Measurements from ENCODE around the gene ELAVL2.

Gene ELAVL2

GRCh38 chr9:23659346-23660006 lies 166.6 kb downstream of the ELAVL2 start:
- Mint-ChIP-seq H3K27me3 (no peaks in the 10 kb centered on the region), H3K4me1 (ENCODE audit: low read depth) (no peaks in the 10 kb centered on the region), H3K9me3 (peaks cover 10% of the 10 kb centered on the region), H3K27ac (no peak overlapping the region), H3K4me3 (no peak overlapping the region), H3K36me3 (ENCODE audit: low read depth) (no peaks in the 10 kb centered on the region)
- no peak for DNase-seq

GRCh38 chr9:23658376-23659258 lies 167.4 kb downstream of the ELAVL2 start:
- no peaks in the 10 kb centered on the region for H3K4me1 Mint-ChIP-seq (ENCODE audit: low read depth)
- no peak overlapping the region for H3K27ac Mint-ChIP-seq
- H3K4me3 Mint-ChIP-seq = no peak overlapping the region
- H3K36me3 Mint-ChIP-seq (ENCODE audit: low read depth) = no peaks in the 10 kb centered on the region
- H3K27me3 Mint-ChIP-seq = no peaks in the 10 kb centered on the region
- peaks cover 14% of the 10 kb centered on the region for H3K9me3 Mint-ChIP-seq
- DNase-seq = no peak

GRCh38 chr9:23651051-23651450 lies 175.0 kb downstream of the ELAVL2 start:
- no peaks in the 10 kb centered on the region for H3K36me3 Mint-ChIP-seq (ENCODE audit: low read depth)
- DNase-seq = no peak
- H3K27ac Mint-ChIP-seq = no peak overlapping the region
- no peaks in the 10 kb centered on the region for H3K27me3 Mint-ChIP-seq
- H3K9me3 Mint-ChIP-seq = peaks cover 15% of the 10 kb centered on the region
- no peaks in the 10 kb centered on the region for H3K4me1 Mint-ChIP-seq (ENCODE audit: low read depth)
- no peak overlapping the region for H3K4me3 Mint-ChIP-seq

- H3K9me3 Mint-ChIP-seq = peaks cover 14% of the 10 kb centered on the region
- no peaks in the 10 kb centered on the region for H3K4me1 Mint-ChIP-seq (ENCODE audit: low read depth)
- no peak overlapping the region for H3K27ac Mint-ChIP-seq
- DNase-seq = no peak
- no peaks in the 10 kb centered on the region for H3K36me3 Mint-ChIP-seq (ENCODE audit: low read depth)
- no peaks in the 10 kb centered on the region for H3K27me3 Mint-ChIP-seq
- H3K4me3 Mint-ChIP-seq = no peak overlapping the region
Observed at GRCh38 chr9:23648651-23649050, 177.4 kb downstream of the ELAVL2 start.

- no peaks in the 10 kb centered on the region for H3K4me1 Mint-ChIP-seq (ENCODE audit: low read depth)
- no peaks in the 10 kb centered on the region for H3K27me3 Mint-ChIP-seq
- no peaks in the 10 kb centered on the region for H3K36me3 Mint-ChIP-seq (ENCODE audit: low read depth)
- peaks cover 12% of the 10 kb centered on the region for H3K9me3 Mint-ChIP-seq
- no peak overlapping the region for H3K4me3 Mint-ChIP-seq
- no peak overlapping the region for H3K27ac Mint-ChIP-seq
- DNase-seq = no peak
Observed at GRCh38 chr9:23644896-23645295, 181.1 kb downstream of the ELAVL2 start.

- Mint-ChIP-seq H3K4me1 (ENCODE audit: low read depth) (no peaks in the 10 kb centered on the region), H3K4me3 (no peak overlapping the region), H3K36me3 (ENCODE audit: low read depth) (no peaks in the 10 kb centered on the region), H3K27me3 (no peaks in the 10 kb centered on the region), H3K9me3 (peaks cover 17% of the 10 kb centered on the region), H3K27ac (no peak overlapping the region)
- DNase-seq = no peak
Observed at GRCh38 chr9:23644326-23644725, 181.7 kb downstream of the ELAVL2 start.

GRCh38 chr9:23643656-23644258 lies 182.3 kb downstream of the ELAVL2 start:
- DNase-seq = no peak
- H3K9me3 Mint-ChIP-seq = peaks cover 17% of the 10 kb centered on the region
- no peaks in the 10 kb centered on the region for H3K4me1 Mint-ChIP-seq (ENCODE audit: low read depth)
- H3K4me3 Mint-ChIP-seq = no peak overlapping the region
- no peak overlapping the region for H3K27ac Mint-ChIP-seq
- no peaks in the 10 kb centered on the region for H3K27me3 Mint-ChIP-seq
- no peaks in the 10 kb centered on the region for H3K36me3 Mint-ChIP-seq (ENCODE audit: low read depth)
